H4 (cell line): ENCODE measurements around the gene DOCK10. TPM values are rescaled to one million over a fixed set of nuclear protein-coding genes. Genes with fewer than 3 reads are reported as not detected.
A peak's percentile ranks its signal among the peaks of the same experiment; 100 is the strongest.
"Not testable (repeated sequence)": the region's sequence is repeated elsewhere in the genome, so short reads cannot be mapped to it uniquely, and the experiment has no call there.

Experiments used
- DNase-seq: peaks from one replicate; pipeline ENCODE4 v3.0.0-alpha.2; 2015; ENCODE audit warnings: low spot score
- total RNA-seq: library from RNA; depleted of rRNA; stranded (reverse); fragments of >200 nt; shearing (Covaris generic); gene quantifications from 2 replicates; pipeline ENCODE4 v1.2.3, GENCODE V29; 2014

DOCK10 gene
- total RNA-seq, 1 experiment from 2014 or later: 10.8 TPM

- DNase-seq: peak; percentile 10
These were observed 95.4 kb downstream of the DOCK10 start for GRCh38 chr2:224946895-224947294.

- no peak for DNase-seq
These were observed 97.3 kb downstream of the DOCK10 start for GRCh38 chr2:224944707-224945547.

- DNase-seq: not testable (repeated sequence)
These were observed 98.6 kb downstream of the DOCK10 start for GRCh38 chr2:224943601-224944041.

- DNase-seq: no peak
These were observed 100.3 kb downstream of the DOCK10 start for GRCh38 chr2:224941960-224942359.

GRCh38 chr2:224940618-224941017 lies 101.7 kb downstream of the DOCK10 start:
- DNase-seq: no peak

GRCh38 chr2:224938651-224939182 lies 103.6 kb downstream of the DOCK10 start:
- no peak for DNase-seq

GRCh38 chr2:224937887-224938286 lies 104.4 kb downstream of the DOCK10 start:
- DNase-seq: no peak

GRCh38 chr2:224934526-224935188 lies 107.6 kb downstream of the DOCK10 start:
- DNase-seq: no peak

GRCh38 chr2:224933431-224933830 lies 108.8 kb downstream of the DOCK10 start:
- DNase-seq: no peak

- no peak for DNase-seq
These were observed 109.7 kb downstream of the DOCK10 start for GRCh38 chr2:224932522-224932921.

GRCh38 chr2:224931956-224932355 lies 110.3 kb downstream of the DOCK10 start:
- DNase-seq: no peak

- no peak for DNase-seq
These were observed 111.3 kb downstream of the DOCK10 start for GRCh38 chr2:224930990-224931389.

- DNase-seq: no peak
These were observed 112.1 kb downstream of the DOCK10 start for GRCh38 chr2:224930124-224930523.

GRCh38 chr2:224929512-224929911 lies 112.8 kb downstream of the DOCK10 start:
- no peak for DNase-seq

- no peak for DNase-seq
These were observed 114.6 kb downstream of the DOCK10 start for GRCh38 chr2:224927646-224928173.

GRCh38 chr2:224927011-224927410 lies 115.3 kb downstream of the DOCK10 start:
- DNase-seq: no peak

GRCh38 chr2:224925810-224926100 lies 116.5 kb downstream of the DOCK10 start:
- DNase-seq: no peak

- DNase-seq: no peak
These were observed 117.0 kb downstream of the DOCK10 start for GRCh38 chr2:224925061-224925809.

GRCh38 chr2:224924631-224925030 lies 117.6 kb downstream of the DOCK10 start:
- no peak for DNase-seq

GRCh38 chr2:224922142-224922727 lies 120.0 kb downstream of the DOCK10 start:
- DNase-seq: no peak

- DNase-seq: no peak
These were observed 122.7 kb downstream of the DOCK10 start for GRCh38 chr2:224919472-224920110.
